Measurements from ENCODE around the gene MPI.

DNA sequence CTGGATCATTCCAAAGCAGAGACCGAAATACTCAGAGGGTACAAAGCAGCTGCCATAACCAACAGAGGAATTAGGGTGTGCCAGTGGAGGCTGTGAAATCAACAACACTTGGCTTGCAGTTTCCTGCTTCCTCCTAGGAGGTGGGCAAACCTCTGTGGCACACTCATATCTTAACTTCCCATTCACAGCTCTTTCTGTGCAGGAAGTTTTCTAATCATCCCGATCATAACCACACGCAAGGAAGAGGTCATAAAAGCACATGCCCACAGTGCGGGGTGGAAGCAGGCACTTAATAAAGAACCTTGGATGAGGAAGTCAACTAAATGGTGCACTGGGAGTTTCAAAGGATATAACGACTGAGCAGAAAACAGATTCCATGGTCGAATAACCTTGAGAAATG, 21.8 kb upstream of the MPI start:
- no peak for TF ChIP-seq EZH2 (IDR thresholded peaks at IDR 0.05; ENCODE audit: insufficient read depth, poor library complexity, severe bottlenecking)
- TF ChIP-seq EZH2phosphoT487 (IDR thresholded peaks at IDR 0.05; ENCODE audit: insufficient read depth, low read depth) = no peak
